Activated CD4-positive, alpha-beta memory T cell treated with anti-CD3 and anti-CD28 coated beads, Interleukin-2, amount 10 ng/mL, durations not matched to agents 7 days and 5 days (primary cell): ENCODE results near the gene TMEM217. TPM values are rescaled to one million over a fixed set of nuclear protein-coding genes. Genes with fewer than 3 reads are reported as not detected.

Source experiments
- CTCF ChIA-PET: fragments of 350-600 bp; sonication (Branson Sonifier 250); formaldehyde crosslinking; loops from one replicate; lab custom pipeline; 2021; ENCODE audit warnings: antibody characterized with exemption, inconsistent platforms; lab: Charles Lee
- POLR2A ChIA-PET: fragments of 350-600 bp; sonication (Branson Sonifier 250); formaldehyde crosslinking; loops from one replicate; lab custom pipeline; 2021; ENCODE audit warnings: antibody characterized with exemption; lab: Charles Lee
- DNase-seq: peaks from one replicate; pipeline ENCODE4 v3.0.0-alpha.2; 2020
- H3K27ac Mint-ChIP-seq: one replicate; pipeline ENCODE4 v1.8.0; 2021; ENCODE audit warnings: mild to moderate bottlenecking, mixed read lengths
- H3K27me3 Mint-ChIP-seq: one replicate; pipeline ENCODE4 v1.8.0; 2021; ENCODE audit warnings: mixed read lengths
- H3K36me3 Mint-ChIP-seq: one replicate; pipeline ENCODE4 v1.8.0; 2021; ENCODE audit warnings: low read depth, mixed read lengths
- H3K4me1 Mint-ChIP-seq: one replicate; pipeline ENCODE4 v1.8.0; 2021; ENCODE audit warnings: mixed read lengths
- H3K4me3 Mint-ChIP-seq: one replicate; pipeline ENCODE4 v1.8.0; 2021; ENCODE audit warnings: mild to moderate bottlenecking, mixed read lengths
- H3K9me3 Mint-ChIP-seq: one replicate; pipeline ENCODE4 v1.8.0; 2021; ENCODE audit warnings: mixed read lengths
- total RNA-seq, 2 experiments: library from RNA; stranded (reverse); gene quantifications; one replicate each; pipeline ENCODE4 v1.2.3, GENCODE V29; 2021

TMEM217 gene
- total RNA-seq, 2 experiments from 2014 or later = 1.6 to 2.1 TPM

GRCh38 chr6:37168811-37169495 lies 89.0 kb downstream of the TMEM217 start:
- H3K36me3 Mint-ChIP-seq = peaks cover 45% of the 10 kb centered on the region
- CTCF ChIA-PET = interaction anchor here (0.6 to 17.6 kb wide), 9 partner anchors 12 to 147 kb away, joined by 3 to 327 read pairs (median 4); no protein-coding TSS in a partner anchor

GRCh38 chr6:37168163-37168758 lies 89.7 kb downstream of the TMEM217 start:
- ChIA-PET CTCF (interaction anchor here (0.6 to 17.6 kb wide), 7 partner anchors 13 to 146 kb away, joined by 3 to 327 read pairs (median 4); no protein-coding TSS in a partner anchor), POLR2A (interaction anchor here (0.9 to 19.6 kb wide), 9 partner anchors 19 to 142 kb away, joined by 3 to 1021 read pairs (median 44); no protein-coding TSS in a partner anchor)
- no peaks in the 10 kb centered on the region for H3K9me3 Mint-ChIP-seq
- peaks cover 1% of the 10 kb centered on the region for H3K27me3 Mint-ChIP-seq
- DNase-seq = no peak
- peaks cover 28% of the 10 kb centered on the region for H3K4me1 Mint-ChIP-seq
- H3K4me3 Mint-ChIP-seq = peak overlapping the region; percentile 94
- H3K27ac Mint-ChIP-seq = peak overlapping the region; percentile 98
- H3K36me3 Mint-ChIP-seq = peaks cover 39% of the 10 kb centered on the region

More at GRCh38 chr6:37168811-37169495, 89.0 kb downstream of the TMEM217 start:
- no peaks in the 10 kb centered on the region for H3K9me3 Mint-ChIP-seq
- H3K4me1 Mint-ChIP-seq = peaks cover 34% of the 10 kb centered on the region
- POLR2A ChIA-PET = interaction anchor here (0.8 to 19.6 kb wide), 19 partner anchors 8 to 486 kb away, joined by 3 to 1021 read pairs (median 16); partner anchors contain the start of gene MTCH1
- H3K27ac Mint-ChIP-seq = peak overlapping the region; percentile 98
- peaks cover 1% of the 10 kb centered on the region for H3K27me3 Mint-ChIP-seq
- peak overlapping the region; percentile 94 for H3K4me3 Mint-ChIP-seq
- no peak for DNase-seq

GRCh38 chr6:37162740-37163139 lies 95.2 kb downstream of the TMEM217 start:
- Mint-ChIP-seq H3K9me3 (no peaks in the 10 kb centered on the region), H3K4me1 (peaks cover 16% of the 10 kb centered on the region), H3K4me3 (no peak overlapping the region), H3K27ac (no peak overlapping the region), H3K36me3 (no peaks in the 10 kb centered on the region), H3K27me3 (peaks cover 1% of the 10 kb centered on the region)
- POLR2A ChIA-PET = interaction anchor here (1.5 to 2.4 kb wide), 2 partner anchors 9 to 134 kb away, joined by 4 to 11 read pairs; no protein-coding TSS in a partner anchor
- CTCF ChIA-PET = interaction anchor here (0.6 kb wide), 1 partner anchor 67 kb away, joined by 4 read pairs; no protein-coding TSS in a partner anchor
- DNase-seq = no peak

Other genes with a start within 250 kb of the TMEM217 start
- 100 to 1,000 TPM; 497 to 505 TPM for gene PIM1, start 88.0 kb downstream of the TMEM217 start, total RNA-seq
- gene TBC1D22B, start 372 bp downstream of the TMEM217 start, total RNA-seq = 10 to 100 TPM; 16.5 TPM
- gene RNF8, start 95.8 kb upstream of the TMEM217 start, total RNA-seq = 10 to 100 TPM; 23.5 to 24.0 TPM
- 10 to 100 TPM; 97.7 to 99.7 TPM for gene CMTR1, start 175.1 kb upstream of the TMEM217 start, total RNA-seq
- 10 to 100 TPM; 52.2 to 55.0 TPM for gene CCDC167, start 241.7 kb upstream of the TMEM217 start, total RNA-seq